Spleen (tissue), 11 donors: ENCODE results near the gene GPER1. TPM values are rescaled to one million over a fixed set of nuclear protein-coding genes. Genes with fewer than 3 reads are reported as not detected.

Source experiments
- DNase-seq: peaks from one replicate; pipeline ENCODE4 v3.0.0-alpha.2; 2020
- H3K27ac ChIP-seq, 8 donors: fragments of 200-600 bp; sonication (generic) in 7 of 8; 1 replicate in 4 of 8; 2 replicates in 4 of 8; pipeline versions ENCODE4 v1.5.0 to v1.8.0; 2016 to 2021; ENCODE audit warnings: inconsistent platforms in 4 of 8, mild to moderate bottlenecking in 4 of 8, moderate library complexity in 1 of 8
- H3K27me3 ChIP-seq, 7 donors: fragments of 200-600 bp; sonication (generic) in 6 of 7; replicated peaks in 1 of 7; 1 replicate in 4 of 7; 2 replicates in 3 of 7; pipeline versions ENCODE4 v1.5.0 to v1.8.0; 2016 to 2021; ENCODE audit warnings: inconsistent platforms in 3 of 7, mild to moderate bottlenecking in 1 of 7
- H3K36me3 ChIP-seq, 6 donors: fragments of 200-600 bp; sonication (generic) in 5 of 6; 1 replicate in 4 of 6; 2 replicates in 2 of 6; pipeline versions ENCODE4 v1.5.0 to v1.8.0; 2016 to 2021; ENCODE audit warnings: inconsistent platforms in 2 of 6
- H3K4me1 ChIP-seq, 6 donors: fragments of 200-600 bp; sonication (generic) in 5 of 6; 1 replicate in 3 of 6; 2 replicates in 3 of 6; pipeline versions ENCODE4 v1.5.0 to v1.8.0; 2016 to 2021; ENCODE audit warnings: inconsistent platforms in 3 of 6
- H3K4me3 ChIP-seq, 8 donors: fragments of 200-600 bp; sonication (generic) in 7 of 8; 1 replicate in 4 of 8; 2 replicates in 4 of 8; pipeline versions ENCODE4 v1.5.0 to v1.8.0; 2016 to 2021; ENCODE audit warnings: inconsistent platforms in 4 of 8, mild to moderate bottlenecking in 4 of 8, moderate library complexity in 2 of 8
- H3K9me3 ChIP-seq, 8 donors: fragments of 200-600 bp; sonication (generic) in 7 of 8; 1 replicate in 4 of 8; 2 replicates in 4 of 8; pipeline versions ENCODE4 v1.5.0 to v1.8.0; 2016 to 2021; ENCODE audit warnings: inconsistent platforms in 4 of 8
- CTCF ChIP-seq, 11 experiments: fragments of 200-600 bp in 7 of 11; fragments of 450-650 bp in 4 of 11; sonication (generic) in 4 of 11; IDR thresholded peaks in 8 of 11; conservative IDR thresholded peaks in 3 of 11; 1 replicate in 7 of 11; 2 replicates in 4 of 11; pipeline versions ENCODE4 v1.4.0 to v1.8.0; 2016 to 2021; ENCODE audit warnings: antibody characterized with exemption in 11 of 11, inconsistent platforms in 4 of 11, mild to moderate bottlenecking in 1 of 11
- POLR2A ChIP-seq, 3 donors: fragments of 450-650 bp; IDR thresholded peaks; one replicate each; pipeline ENCODE4 v1.5.1; 2017; ENCODE audit warnings: antibody characterized with exemption in 3 of 3, mild to moderate bottlenecking in 1 of 3
- POLR2AphosphoS5 ChIP-seq, 3 donors: sonication (generic); formaldehyde crosslinking; IDR thresholded peaks; one replicate each; pipeline ENCODE4 v1.5.1; 2017; ENCODE audit warnings: antibody characterized with exemption in 3 of 3
- WGBS, 5 donors: extraction: QIAGEN DNeasy Blood & Tissue Kit in 3 of 5; methylation state at CpG; one replicate each; pipeline versions ENCODE4 v1.1.5 to v1.1.7; 2013 to 2018; 5-methylcytosine and 5-hydroxymethylcytosine counted together
- intact Hi-C: fragments of 100-400 bp; cut with DNase I; formaldehyde crosslinking; loops from one replicate; pipeline ENCODE4 v1.15.0; 2023; ENCODE audit warnings: low total_unique reads
- polyA plus RNA-seq, 3 donors: library from polyadenylated mRNA; stranded (reverse); fragments of 200-250 nt; gene quantifications; one replicate each; pipeline ENCODE4 v1.2.1, GENCODE V29; 2013
- total RNA-seq, 7 donors: library from RNA; depleted of rRNA in 3 of 7; stranded (reverse); fragments of >200 nt in 3 of 7; fragmentation: NEBNext Ultra II Directional in 4 of 7; extraction: Animal tissue kit (Norgen Biotek cat#: 25700) in 4 of 7; gene quantifications; one replicate each; pipeline versions ENCODE4 v1.1.0 to v1.2.1, GENCODE V29; 2016 to 2021
- donor health status: healthy with polysubstance abuse.
- donor health status: DM: no; HTN: no; CAD: no; lungs with moderate emphysema.
- donor health status: DM: no; HTN: no; CAD: no.
- donor health status: Bipolar disorder and iron deficiency.
- donor health status: healthy.
- donor health status: DM: no; HTN: no; CAD: no.
- donor health status: DM: yes; HTN: yes; CAD: no.

The GPER1 gene
- total and polyA plus RNA-seq, 10 donors: 3.0 to 14.2 (median 6.1) TPM

- Histone ChIP-seq H3K36me3 (no peaks in the 10 kb centered on the region), H3K4me1 (peaks cover 36 to 100% (median 89%) of the 10 kb centered on the region in 6 donors), H3K9me3 (no peaks in the 10 kb centered on the region), H3K27ac (peak overlapping the region in 4 of 8 donors; percentile 32 to 82 (median 78)), H3K27me3 (peaks cover 0 to 38% (median 0%) of the 10 kb centered on the region in 7 donors), H3K4me3 (no peak overlapping the region)
- intact Hi-C loops: no loop called here
- TF ChIP-seq POLR2AphosphoS5 (IDR thresholded peaks at IDR 0.05): peak in 1 of 3 donors; percentile 21
- no peak for TF ChIP-seq POLR2A (IDR thresholded peaks at IDR 0.05)
- DNase-seq: peak; percentile 72
- WGBS, 5 donors: 80 to 89% (median 84%) methylated on average over 15 to 22 of the region's 22 CpGs
Observed at GRCh38 chr7:1050956-1051690, 36.8 kb upstream of the GPER1 start.

GRCh38 chr7:1052031-1052818 lies 35.7 kb upstream of the GPER1 start:
- Histone ChIP-seq H3K9me3 (no peaks in the 10 kb centered on the region), H3K27me3 (peaks cover 0 to 49% (median 0%) of the 10 kb centered on the region in 7 donors), H3K4me3 (no peak overlapping the region), H3K36me3 (peaks cover 0 to 3% (median 0%) of the 10 kb centered on the region in 6 donors), H3K4me1 (peaks cover 38 to 100% (median 86%) of the 10 kb centered on the region in 6 donors), H3K27ac (peak overlapping the region; percentile 29 to 82 (median 74))
- WGBS, 5 donors: 68 to 79% (median 74%) methylated on average over 18 to 20 of the region's 20 CpGs
- DNase-seq: peak; percentile 73
- intact Hi-C loops: no loop called here
- TF ChIP-seq CTCF (IDR thresholded peaks at IDR 0.05 in 8 of 11, conservative IDR thresholded peaks at IDR 0.05 in 3 of 11) (no peak), POLR2AphosphoS5 (IDR thresholded peaks at IDR 0.05) (no peak), POLR2A (IDR thresholded peaks at IDR 0.05) (no peak)

- Histone ChIP-seq H3K27ac (peak overlapping the region; percentile 29 to 82 (median 74)), H3K4me1 (peaks cover 38 to 95% (median 78%) of the 10 kb centered on the region in 6 donors), H3K27me3 (peaks cover 0 to 57% (median 0%) of the 10 kb centered on the region in 7 donors), H3K9me3 (no peaks in the 10 kb centered on the region), H3K4me3 (no peak overlapping the region), H3K36me3 (peaks cover 0 to 11% (median 4%) of the 10 kb centered on the region in 6 donors)
- TF ChIP-seq POLR2A (IDR thresholded peaks at IDR 0.05): no peak
- TF ChIP-seq POLR2AphosphoS5 (IDR thresholded peaks at IDR 0.05): peak; percentile 68 to 78 (median 76)
- no peak for TF ChIP-seq CTCF (IDR thresholded peaks at IDR 0.05 in 8 of 11, conservative IDR thresholded peaks at IDR 0.05 in 3 of 11)
- 18 to 61% (median 58%) methylated on average over 2 to 17 of the region's 17 CpGs for WGBS, 5 donors
- DNase-seq: peak; percentile 85
- intact Hi-C loops: no loop called here
Observed at GRCh38 chr7:1053002-1053411, 34.9 kb upstream of the GPER1 start.

GRCh38 chr7:1053816-1054370 lies 34.0 kb upstream of the GPER1 start:
- WGBS, 5 donors: 73 to 91% (median 83%) methylated on average over 14 to 17 of the region's 17 CpGs
- Histone ChIP-seq H3K36me3 (peaks cover 0 to 15% (median 8%) of the 10 kb centered on the region in 6 donors), H3K4me1 (peaks cover 31 to 87% (median 69%) of the 10 kb centered on the region in 6 donors), H3K27ac (peak overlapping the region in 6 of 8 donors; percentile 69 to 80 (median 74)), H3K9me3 (no peaks in the 10 kb centered on the region), H3K4me3 (no peak overlapping the region), H3K27me3 (peaks cover 0 to 58% (median 0%) of the 10 kb centered on the region in 7 donors)
- DNase-seq: peak; percentile 67
- intact Hi-C loops: no loop called here
- TF ChIP-seq CTCF (IDR thresholded peaks at IDR 0.05 in 8 of 11, conservative IDR thresholded peaks at IDR 0.05 in 3 of 11) (no peak), POLR2A (IDR thresholded peaks at IDR 0.05) (no peak), POLR2AphosphoS5 (IDR thresholded peaks at IDR 0.05) (no peak)
